CD14-positive monocyte (primary cell): ENCODE measurements around the gene SYNJ2. TPM values are rescaled to one million over a fixed set of nuclear protein-coding genes. Genes with fewer than 3 reads are reported as not detected.

ENCODE experiments used
- DNase-seq, 3 donors: peaks; one replicate each; pipeline ENCODE4 v3.0.0-alpha.2; 2011 to 2022
- H2AFZ ChIP-seq: 2 replicates; pipeline ENCODE4 v1.6.0; 2012; ENCODE audit warnings: mild to moderate bottlenecking, low read depth, low read length, inconsistent platforms; ENCODE audit not compliant: insufficient read depth, poor library complexity, severe bottlenecking
- H3K27ac ChIP-seq, 2 donors: 1 replicate in 1 of 2; 2 replicates in 1 of 2; pipeline ENCODE4 v1.5.1; 2012 to 2013; ENCODE audit warnings: low read length in 2 of 2, control low read depth in 1 of 2, inconsistent platforms in 1 of 2, low read depth in 1 of 2, mild to moderate bottlenecking in 1 of 2
- H3K27me3 ChIP-seq, 2 donors: one replicate each; pipeline versions ENCODE4 v1.6.0 to v1.6.1; 2011 to 2013; ENCODE audit warnings: low read length in 2 of 2; ENCODE audit not compliant: control insufficient read depth in 2 of 2, insufficient read depth in 2 of 2
- H3K36me3 ChIP-seq, 2 donors: replicated peaks in 1 of 2; 1 replicate in 1 of 2; 2 replicates in 1 of 2; pipeline versions ENCODE4 v1.5.1 to v1.6.1; 2012 to 2013; ENCODE audit warnings: low read length in 2 of 2, control low read depth in 1 of 2, inconsistent platforms in 1 of 2, mild to moderate bottlenecking in 1 of 2; ENCODE audit not compliant: insufficient read depth in 2 of 2, control insufficient read depth in 1 of 2
- H3K4me1 ChIP-seq, 2 donors: 1 replicate in 1 of 2; 2 replicates in 1 of 2; pipeline versions ENCODE4 v1.5.1 to v1.6.1; 2012 to 2013; ENCODE audit warnings: low read length in 2 of 2, control low read depth in 1 of 2, inconsistent platforms in 1 of 2, mild to moderate bottlenecking in 1 of 2, moderate library complexity in 1 of 2; ENCODE audit not compliant: insufficient read depth in 2 of 2, control insufficient read depth in 1 of 2
- H3K4me2 ChIP-seq: replicated peaks from 2 replicates; pipeline ENCODE3; 2012; ENCODE audit warnings: low read length, moderate library complexity, mild to moderate bottlenecking; ENCODE audit not compliant: poor library complexity, severe bottlenecking; ENCODE audit errors: extremely low read depth
- H3K4me3 ChIP-seq, 3 experiments: fragments of 200-600 bp in 1 of 3; sonication (generic) in 1 of 3; replicated peaks in 1 of 3; 1 replicate in 2 of 3; 2 replicates in 1 of 3; pipeline ENCODE4 v1.5.1; 2011 to 2013; ENCODE audit warnings: low read length in 3 of 3, mild to moderate bottlenecking in 3 of 3, control low read depth in 2 of 3, low read depth in 2 of 3, inconsistent platforms in 1 of 3, moderate library complexity in 1 of 3
- H3K79me2 ChIP-seq: 2 replicates; pipeline ENCODE4 v1.6.0; 2012; ENCODE audit warnings: mild to moderate bottlenecking, control low read depth, inconsistent platforms, low read length, moderate library complexity; ENCODE audit not compliant: insufficient read depth
- H3K9ac ChIP-seq: 2 replicates; pipeline ENCODE4 v1.6.0; 2017; ENCODE audit warnings: low read length, mild to moderate bottlenecking; ENCODE audit not compliant: insufficient read depth, poor library complexity, severe bottlenecking
- H3K9me3 ChIP-seq, 2 donors: replicated peaks in 1 of 2; 1 replicate in 1 of 2; 2 replicates in 1 of 2; pipeline versions ENCODE4 v1.5.1 to v1.6.1; 2012 to 2013; ENCODE audit warnings: low read length in 2 of 2, control low read depth in 1 of 2; ENCODE audit not compliant: control insufficient read depth in 1 of 2, insufficient read depth in 1 of 2
- H4K20me1 ChIP-seq: 2 replicates; pipeline ENCODE4 v1.6.0; 2012; ENCODE audit warnings: mild to moderate bottlenecking, low read length, control low read depth, moderate library complexity; ENCODE audit not compliant: insufficient read depth
- H3K27ac Mint-ChIP-seq, 7 donors: one replicate each; pipeline ENCODE4 v1.8.0; 2020; ENCODE audit warnings: mild to moderate bottlenecking in 7 of 7, mixed read lengths in 7 of 7, moderate library complexity in 6 of 7, inconsistent platforms in 2 of 7
- H3K27me3 Mint-ChIP-seq, 3 donors: one replicate each; pipeline ENCODE4 v1.8.0; 2021 to 2022; ENCODE audit warnings: low read depth in 3 of 3, mild to moderate bottlenecking in 3 of 3, mixed read lengths in 3 of 3, moderate library complexity in 3 of 3, inconsistent platforms in 1 of 3
- H3K36me3 Mint-ChIP-seq, 2 donors: one replicate each; pipeline ENCODE4 v1.8.0; 2020; ENCODE audit warnings: mixed read lengths in 2 of 2, inconsistent platforms in 1 of 2, mild to moderate bottlenecking in 1 of 2
- H3K4me1 Mint-ChIP-seq: one replicate; pipeline ENCODE4 v1.8.0; 2020; ENCODE audit warnings: mild to moderate bottlenecking, mixed read lengths
- H3K4me3 Mint-ChIP-seq, 2 donors: one replicate each; pipeline ENCODE4 v1.8.0; 2020; ENCODE audit warnings: mild to moderate bottlenecking in 2 of 2, mixed read lengths in 2 of 2, moderate library complexity in 1 of 2
- H3K9me3 Mint-ChIP-seq, 7 donors: one replicate each; pipeline ENCODE4 v1.8.0; 2020 to 2022; ENCODE audit warnings: mixed read lengths in 7 of 7, mild to moderate bottlenecking in 6 of 7, moderate library complexity in 6 of 7, inconsistent platforms in 2 of 7
- WGBS: methylation state at CpG from one replicate; pipeline ENCODE4 v1.1.5; 2013; ENCODE audit warnings: missing lambda C conversion rate; ENCODE audit not compliant: insufficient coverage; 5-methylcytosine and 5-hydroxymethylcytosine counted together
- intact Hi-C, 2 donors: fragments of 100-400 bp; cut with micrococcal nuclease; formaldehyde crosslinking; loops; one replicate each; pipeline versions ENCODE4 v1.15.0 to v1.15.1; 2023
- polyA plus RNA-seq, 3 donors: library from polyadenylated mRNA; depleted of rRNA in 1 of 3; unstranded in 2 of 3; stranded (reverse) in 1 of 3; fragments of 300-500 nt in 2 of 3; fragments of >200 nt in 1 of 3; fragmentation: Illumina TruSeq in 2 of 3; gene quantifications; 1 replicate in 2 of 3; 2 replicates in 1 of 3; pipeline ENCODE4 v1.2.3, GENCODE V29; 2012 to 2021
- TF ChIP-seq, protein P1 (sequence below): fragments of 200-600 bp; IDR thresholded peaks from one replicate; pipeline ENCODE4 v1.8.0; 2022; ENCODE audit warnings: antibody characterized with exemption, mild to moderate bottlenecking

SYNJ2 gene
- polyA plus RNA-seq, 3 donors = 0.82 to 2.0 (median 1.6) TPM

- H3K36me3 ChIP-seq = no peaks in the 10 kb centered on the region
- intact Hi-C loops = loop anchor here in 1 of 2 donors (5.0 kb wide), 2 partner anchors 39 to 51 kb away; partner anchors contain the start of gene SYNJ2
Measured at GRCh38 chr6:158033077-158033750, 51.6 kb downstream of the SYNJ2 start.

More at GRCh38 chr6:158033077-158033750, 51.6 kb downstream of the SYNJ2 start:
- Mint-ChIP-seq H3K4me3 (no peak overlapping the region), H3K9me3 (peaks cover 0 to 3% (median 0%) of the 10 kb centered on the region in 7 donors), H3K4me1 (peaks cover 34% of the 10 kb centered on the region), H3K36me3 (peaks cover 1 to 2% of the 10 kb centered on the region in 2 donors), H3K27me3 (peaks cover 1 to 2% (median 1%) of the 10 kb centered on the region in 3 donors), H3K27ac (peak overlapping the region in 3 of 7 donors; percentile 20 to 76 (median 40))
- 97% methylated on average over 28 of the region's 30 CpGs for WGBS
- Histone ChIP-seq H3K9me3 (no peaks in the 10 kb centered on the region), H3K27ac (no peak overlapping the region), H3K4me3 (no peak overlapping the region), H3K4me1 (peaks cover 47 to 57% of the 10 kb centered on the region in 2 donors), H2AFZ (no peak overlapping the region), H4K20me1 (no peaks in the 10 kb centered on the region), H3K4me2 (no peak overlapping the region), H3K27me3 (no peaks in the 10 kb centered on the region), H3K79me2 (no peaks in the 10 kb centered on the region), H3K9ac (no peak overlapping the region)
- DNase-seq = no peak
- TF ChIP-seq, protein P1, sequence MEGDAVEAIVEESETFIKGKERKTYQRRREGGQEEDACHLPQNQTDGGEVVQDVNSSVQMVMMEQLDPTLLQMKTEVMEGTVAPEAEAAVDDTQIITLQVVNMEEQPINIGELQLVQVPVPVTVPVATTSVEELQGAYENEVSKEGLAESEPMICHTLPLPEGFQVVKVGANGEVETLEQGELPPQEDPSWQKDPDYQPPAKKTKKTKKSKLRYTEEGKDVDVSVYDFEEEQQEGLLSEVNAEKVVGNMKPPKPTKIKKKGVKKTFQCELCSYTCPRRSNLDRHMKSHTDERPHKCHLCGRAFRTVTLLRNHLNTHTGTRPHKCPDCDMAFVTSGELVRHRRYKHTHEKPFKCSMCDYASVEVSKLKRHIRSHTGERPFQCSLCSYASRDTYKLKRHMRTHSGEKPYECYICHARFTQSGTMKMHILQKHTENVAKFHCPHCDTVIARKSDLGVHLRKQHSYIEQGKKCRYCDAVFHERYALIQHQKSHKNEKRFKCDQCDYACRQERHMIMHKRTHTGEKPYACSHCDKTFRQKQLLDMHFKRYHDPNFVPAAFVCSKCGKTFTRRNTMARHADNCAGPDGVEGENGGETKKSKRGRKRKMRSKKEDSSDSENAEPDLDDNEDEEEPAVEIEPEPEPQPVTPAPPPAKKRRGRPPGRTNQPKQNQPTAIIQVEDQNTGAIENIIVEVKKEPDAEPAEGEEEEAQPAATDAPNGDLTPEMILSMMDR = no peak
